ENCODE data around the gene RPS27.

GRCh38 chr1:153978274-153978909 is 12.2 kb upstream of the RPS27 start:
- TF ChIP-seq CTCF (IDR thresholded peaks at IDR 0.05) (no peak), POLR2A (IDR thresholded peaks at IDR 0.05) (no peak), POLR2AphosphoS5 (IDR thresholded peaks at IDR 0.05) (no peak)

All from prostate gland (tissue), 2 donors.